GM12801 (cell line): Measurements from ENCODE around the gene BCL11B.

Experiments
- TF ChIP-seq, protein P1 (sequence below): IDR thresholded peaks from one replicate; pipeline ENCODE4 v1.5.1; 2011; ENCODE audit warnings: control low read depth; ENCODE audit not compliant: insufficient read length; ENCODE audit errors: extremely low read depth

BCL11B gene

DNA sequence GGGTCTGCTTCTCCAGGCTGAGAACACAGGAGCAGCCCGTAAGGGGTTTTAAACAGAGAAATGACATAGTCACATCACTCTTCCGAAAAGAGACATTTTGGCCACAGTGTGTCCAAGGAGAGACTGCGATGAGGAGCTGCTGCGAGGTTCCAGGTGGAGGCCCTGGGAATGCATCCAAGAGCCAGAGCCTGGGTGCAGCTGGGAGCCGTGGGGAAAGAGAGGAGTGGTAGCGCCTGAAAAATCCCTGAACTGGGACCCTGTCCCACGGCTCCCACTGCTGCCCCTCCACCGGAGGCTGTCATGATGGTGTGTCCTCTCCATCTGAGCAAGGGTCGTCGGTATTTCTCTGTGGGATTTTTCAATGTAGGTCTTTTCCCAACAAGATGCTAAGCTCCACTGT, 146.9 kb downstream of the BCL11B start:
- TF ChIP-seq, protein P1, sequence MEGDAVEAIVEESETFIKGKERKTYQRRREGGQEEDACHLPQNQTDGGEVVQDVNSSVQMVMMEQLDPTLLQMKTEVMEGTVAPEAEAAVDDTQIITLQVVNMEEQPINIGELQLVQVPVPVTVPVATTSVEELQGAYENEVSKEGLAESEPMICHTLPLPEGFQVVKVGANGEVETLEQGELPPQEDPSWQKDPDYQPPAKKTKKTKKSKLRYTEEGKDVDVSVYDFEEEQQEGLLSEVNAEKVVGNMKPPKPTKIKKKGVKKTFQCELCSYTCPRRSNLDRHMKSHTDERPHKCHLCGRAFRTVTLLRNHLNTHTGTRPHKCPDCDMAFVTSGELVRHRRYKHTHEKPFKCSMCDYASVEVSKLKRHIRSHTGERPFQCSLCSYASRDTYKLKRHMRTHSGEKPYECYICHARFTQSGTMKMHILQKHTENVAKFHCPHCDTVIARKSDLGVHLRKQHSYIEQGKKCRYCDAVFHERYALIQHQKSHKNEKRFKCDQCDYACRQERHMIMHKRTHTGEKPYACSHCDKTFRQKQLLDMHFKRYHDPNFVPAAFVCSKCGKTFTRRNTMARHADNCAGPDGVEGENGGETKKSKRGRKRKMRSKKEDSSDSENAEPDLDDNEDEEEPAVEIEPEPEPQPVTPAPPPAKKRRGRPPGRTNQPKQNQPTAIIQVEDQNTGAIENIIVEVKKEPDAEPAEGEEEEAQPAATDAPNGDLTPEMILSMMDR: no peak

DNA sequence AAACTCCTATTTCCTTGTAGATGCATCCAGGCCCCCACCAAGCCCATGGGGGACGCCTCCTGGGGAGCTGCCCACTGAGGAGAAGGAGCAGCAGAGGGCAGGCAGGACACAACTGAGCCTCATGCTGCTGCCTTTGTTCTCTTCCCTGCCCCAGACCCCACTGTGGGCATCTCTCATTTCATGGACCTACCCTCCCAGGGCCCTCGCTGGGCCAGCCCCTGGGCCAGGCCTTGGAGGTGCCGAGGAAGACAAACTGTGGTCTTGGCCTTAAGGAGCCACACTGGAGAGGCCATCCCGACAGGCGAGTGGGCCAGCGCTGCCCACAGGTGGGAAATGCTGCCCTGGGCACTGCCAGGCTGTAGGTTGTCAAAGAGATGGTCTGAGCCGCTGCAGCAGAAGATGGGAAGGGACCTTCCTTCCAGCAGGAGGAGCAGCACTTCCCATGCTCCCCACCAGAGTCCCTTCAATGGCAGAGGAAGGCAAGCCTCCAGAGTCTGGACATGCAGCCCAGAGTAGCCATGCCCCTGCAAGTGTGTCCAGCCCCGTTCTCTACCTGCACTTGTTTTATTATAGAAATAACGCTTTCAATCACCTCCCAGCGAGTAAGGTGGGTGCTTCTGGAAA, 147.4 kb downstream of the BCL11B start:
- TF ChIP-seq, protein P1: no peak

DNA sequence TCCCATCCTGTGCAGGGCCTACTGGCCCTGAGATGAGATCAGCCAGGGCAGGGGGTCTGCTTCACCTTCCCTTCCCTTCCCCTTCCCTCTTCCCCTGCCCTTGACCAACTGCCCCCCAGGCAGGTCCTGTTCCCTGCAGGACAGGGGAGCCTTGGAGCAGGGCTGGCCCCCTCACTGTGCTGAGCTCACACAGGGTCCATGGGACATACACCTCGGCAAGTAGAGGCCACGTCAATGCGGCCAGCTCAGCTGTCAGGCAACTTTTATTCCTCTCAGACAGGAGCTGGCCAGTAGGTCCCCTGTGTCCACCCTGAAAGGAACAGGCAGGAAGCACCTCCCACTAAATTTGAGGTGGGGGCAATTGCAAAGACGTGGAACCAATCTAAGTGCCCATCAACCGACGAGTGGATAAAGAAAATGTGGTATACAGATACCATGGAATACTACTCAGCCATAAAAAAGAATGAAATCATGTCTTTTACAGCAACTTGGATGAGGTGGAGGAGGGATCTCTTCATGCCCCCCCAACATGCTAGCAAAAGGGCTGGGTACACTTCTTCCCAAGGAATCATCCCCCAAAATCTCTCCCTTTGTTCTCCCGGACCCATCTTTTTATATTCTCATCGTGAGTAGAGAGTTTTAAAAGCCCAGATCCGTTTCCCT, 148.7 kb downstream of the BCL11B start:
- TF ChIP-seq, protein P1: no peak

DNA sequence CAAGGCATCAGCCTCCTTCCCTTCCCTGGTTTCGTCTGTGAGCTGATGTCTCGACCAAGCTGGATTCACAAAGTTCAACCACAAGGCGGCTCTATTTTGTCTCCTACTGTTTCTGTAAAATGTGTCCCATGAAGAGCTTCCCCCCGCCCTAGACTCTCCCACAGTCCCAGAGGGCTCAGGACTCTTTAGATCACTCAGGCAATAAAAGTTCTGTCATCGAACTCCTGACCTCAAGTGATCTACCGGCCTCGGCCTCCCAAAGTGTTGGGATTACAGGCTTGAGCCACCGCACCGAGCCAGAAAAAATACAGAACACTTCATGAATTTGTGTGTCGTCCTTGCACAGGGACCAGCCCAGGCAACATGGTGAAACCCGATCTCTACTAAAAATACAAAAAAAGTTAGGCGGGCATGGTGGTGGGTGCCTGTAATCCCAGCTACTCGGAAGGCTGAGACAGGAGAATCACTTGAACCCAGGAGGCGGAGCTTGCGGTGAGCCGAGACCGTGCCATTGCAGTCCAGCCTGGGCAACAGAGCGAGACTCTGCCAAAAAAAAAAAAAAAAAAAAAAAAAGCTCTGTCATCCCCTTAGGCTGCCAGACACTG, 149.4 kb downstream of the BCL11B start:
- TF ChIP-seq, protein P1: no peak

DNA sequence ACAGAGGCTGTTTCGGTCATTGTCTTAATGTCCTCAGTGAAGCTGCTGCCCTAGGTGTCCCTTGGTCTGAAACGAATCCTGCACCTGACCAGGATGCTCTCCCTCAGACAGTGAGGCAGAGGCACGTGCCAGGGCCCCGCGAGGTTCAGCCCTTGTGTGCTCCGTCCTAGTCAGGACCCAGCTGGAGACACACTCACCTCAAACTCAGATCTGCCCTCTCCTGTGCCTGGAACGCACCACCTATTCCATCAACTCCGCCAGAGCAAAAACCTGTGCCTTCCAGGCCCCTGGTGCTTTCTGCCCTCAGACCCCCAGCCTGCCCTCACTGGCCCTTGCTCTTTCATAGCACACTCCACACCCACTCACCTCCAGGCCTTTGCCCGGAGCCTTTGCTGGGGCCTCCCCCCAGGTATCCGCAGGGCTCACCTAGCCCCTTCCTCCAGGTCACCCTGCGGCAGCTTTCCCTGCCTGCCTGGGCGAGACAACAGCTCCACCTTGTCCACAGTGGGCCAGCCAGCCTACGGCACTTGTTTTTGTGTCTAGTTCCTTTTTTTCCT, 150.6 kb downstream of the BCL11B start:
- TF ChIP-seq, protein P1: no peak

DNA sequence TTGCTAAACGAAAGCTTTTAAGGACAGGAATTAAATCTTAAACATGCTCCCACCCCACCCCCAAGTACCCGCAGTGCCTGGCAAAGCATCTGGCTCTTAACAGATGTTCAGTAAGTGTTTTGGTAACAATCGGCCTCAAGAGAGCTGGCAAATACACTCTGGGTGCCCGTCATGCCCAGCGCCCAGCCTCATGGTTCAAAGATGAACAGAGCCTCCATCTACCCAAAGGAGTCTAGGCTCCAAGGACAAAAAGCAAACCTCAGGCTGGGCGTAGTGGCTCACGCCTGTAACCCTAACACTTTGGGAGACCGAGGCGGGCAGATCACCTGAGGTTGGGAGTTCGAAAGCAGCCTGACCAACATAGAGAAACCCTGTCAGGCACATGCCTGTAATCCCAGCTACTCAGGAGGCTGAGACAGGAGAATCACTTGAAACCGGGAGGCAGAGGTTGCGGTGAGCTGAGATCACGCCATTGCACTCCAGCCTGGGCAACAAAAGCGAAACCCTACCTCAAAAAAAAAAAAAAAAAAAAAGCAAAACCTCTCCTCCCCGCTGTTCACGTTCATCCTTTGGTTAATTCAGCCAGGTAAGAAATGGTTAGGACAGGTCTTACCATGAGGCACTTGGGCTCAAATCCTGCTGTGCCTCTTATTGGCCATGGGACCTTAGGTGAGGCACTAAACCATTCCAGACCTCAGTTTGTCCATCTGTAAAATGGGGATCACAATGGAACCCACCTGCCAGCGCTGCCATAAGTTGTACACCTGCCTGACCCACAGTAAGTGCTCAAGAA, 151.3 kb downstream of the BCL11B start:
- TF ChIP-seq, protein P1: no peak
